ENCODE data around the gene IMMT.

Gene IMMT

DNA sequence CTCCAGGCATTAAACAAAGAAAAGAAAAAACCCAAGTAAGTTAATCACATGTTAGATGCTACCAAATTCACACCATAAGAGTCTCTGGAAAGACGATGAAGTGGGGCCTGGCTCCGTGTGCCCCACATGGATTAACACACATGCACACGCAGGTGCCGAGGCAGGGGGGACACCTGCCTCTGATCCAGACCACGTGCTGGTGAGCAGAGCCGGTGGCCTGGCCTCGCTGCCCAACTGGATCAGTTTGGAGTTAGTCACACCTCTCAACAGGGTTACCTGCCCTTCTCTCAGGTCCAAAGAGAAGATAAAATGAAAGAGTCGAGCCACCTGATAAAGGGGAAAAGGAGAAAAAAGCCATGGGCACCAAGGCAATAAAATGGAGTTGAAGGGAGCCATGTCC, 44.5 kb upstream of the IMMT start:
- DNase-seq: no peak
- CTCF ChIA-PET: no interaction called here
- 89% methylated on average over 8 of the region's 8 CpGs for WGBS (ENCODE audit: insufficient coverage)
- peaks cover 0 to 54% (median 18%) of the 10 kb centered on the region in 5 experiments for H3K27me3 ChIP-seq (replicated peaks in 2 of 5; ENCODE audit: control insufficient read depth in 4 of 5, insufficient read depth in 5 of 5, low read length in 4 of 5)
- no peak overlapping the region for H3K27ac ChIP-seq (ENCODE audit: insufficient read depth in 1 of 2, low read depth in 1 of 2, low read length in 2 of 2, poor library complexity in 1 of 2, severe bottlenecking in 2 of 2)
- peaks cover 4 to 24% (median 21%) of the 10 kb centered on the region in 4 experiments for H3K4me1 ChIP-seq (ENCODE audit: control extremely low read depth in 1 of 4, control insufficient read depth in 4 of 4, insufficient read depth in 4 of 4, low read length in 3 of 4)
- H3K4me3 ChIP-seq (ENCODE audit: control insufficient read depth in 1 of 7, extremely low read depth in 1 of 7, insufficient read depth in 4 of 7, low read depth in 2 of 7, low read length in 6 of 7): no peak overlapping the region
- H3K9me3 ChIP-seq (ENCODE audit: control extremely low read depth in 1 of 5, control insufficient read depth in 4 of 5, insufficient read depth in 2 of 5, low read depth in 1 of 5, low read length in 4 of 5): no peaks in the 10 kb centered on the region
- POLR2A ChIA-PET: no interaction called here
- H3K36me3 ChIP-seq (ENCODE audit: control insufficient read depth in 4 of 4, insufficient read depth in 4 of 4, low read length in 3 of 4): no peaks in the 10 kb centered on the region

- H3K27me3 ChIP-seq (replicated peaks in 2 of 5; ENCODE audit: control insufficient read depth in 4 of 5, insufficient read depth in 5 of 5, low read length in 4 of 5): peaks cover 0 to 54% (median 20%) of the 10 kb centered on the region in 5 experiments
- no peak overlapping the region for H3K4me3 ChIP-seq (ENCODE audit: control insufficient read depth in 1 of 7, extremely low read depth in 1 of 7, insufficient read depth in 4 of 7, low read depth in 2 of 7, low read length in 6 of 7)
- H3K27ac ChIP-seq (ENCODE audit: insufficient read depth in 1 of 2, low read depth in 1 of 2, low read length in 2 of 2, poor library complexity in 1 of 2, severe bottlenecking in 2 of 2): no peak overlapping the region
- WGBS (ENCODE audit: insufficient coverage): 10% methylated on average over 2 of the region's 4 CpGs
- POLR2A ChIA-PET: no interaction called here
- peak; percentile 50 to 66 (median 62) for DNase-seq
- peaks cover 4 to 22% (median 20%) of the 10 kb centered on the region in 4 experiments for H3K4me1 ChIP-seq (ENCODE audit: control extremely low read depth in 1 of 4, control insufficient read depth in 4 of 4, insufficient read depth in 4 of 4, low read length in 3 of 4)
- H3K36me3 ChIP-seq (ENCODE audit: control insufficient read depth in 4 of 4, insufficient read depth in 4 of 4, low read length in 3 of 4): no peaks in the 10 kb centered on the region
- H3K9me3 ChIP-seq (ENCODE audit: control extremely low read depth in 1 of 5, control insufficient read depth in 4 of 5, insufficient read depth in 2 of 5, low read depth in 1 of 5, low read length in 4 of 5): no peaks in the 10 kb centered on the region
- CTCF ChIA-PET: no interaction called here
Measured at GRCh38 chr2:86239326-86239725, 44.1 kb upstream of the IMMT start.

DNA sequence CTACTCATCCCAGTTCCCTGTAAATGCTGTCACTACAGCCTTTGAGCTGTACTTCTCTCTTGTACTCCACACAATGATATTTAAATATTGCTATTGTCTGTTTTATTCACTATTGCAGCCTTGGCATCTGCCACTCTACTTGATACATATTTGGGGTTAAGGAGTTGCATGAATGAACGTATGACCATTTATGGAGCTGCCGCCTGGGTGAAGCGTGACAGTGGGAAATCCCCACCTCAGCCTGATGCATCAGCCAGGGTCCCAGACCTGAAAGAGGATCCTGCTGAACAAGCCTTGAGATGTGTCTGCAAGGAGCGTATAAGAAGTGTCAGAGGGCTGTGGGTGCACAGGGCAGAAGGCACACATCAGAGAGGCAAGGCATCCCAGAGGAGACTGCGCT, 43.1 kb upstream of the IMMT start:
- H3K4me3 ChIP-seq (ENCODE audit: control insufficient read depth in 1 of 7, extremely low read depth in 1 of 7, insufficient read depth in 4 of 7, low read depth in 2 of 7, low read length in 6 of 7): no peak overlapping the region
- peak; percentile 34 to 82 (median 81) for DNase-seq
- no peak overlapping the region for H3K27ac ChIP-seq (ENCODE audit: insufficient read depth in 1 of 2, low read depth in 1 of 2, low read length in 2 of 2, poor library complexity in 1 of 2, severe bottlenecking in 2 of 2)
- WGBS (ENCODE audit: insufficient coverage): 59% methylated on average over 5 of the region's 5 CpGs
- no peaks in the 10 kb centered on the region for H3K36me3 ChIP-seq (ENCODE audit: control insufficient read depth in 4 of 4, insufficient read depth in 4 of 4, low read length in 3 of 4)
- ChIA-PET CTCF (interaction anchor here (0.8 to 1.0 kb wide), 2 partner anchors 12 to 18 kb away, joined by 3 to 4 read pairs; no protein-coding TSS in a partner anchor), POLR2A (no interaction called here)
- H3K4me1 ChIP-seq (ENCODE audit: control extremely low read depth in 1 of 4, control insufficient read depth in 4 of 4, insufficient read depth in 4 of 4, low read length in 3 of 4): peaks cover 0 to 17% (median 14%) of the 10 kb centered on the region in 4 experiments
- no peaks in the 10 kb centered on the region for H3K9me3 ChIP-seq (ENCODE audit: control extremely low read depth in 1 of 5, control insufficient read depth in 4 of 5, insufficient read depth in 2 of 5, low read depth in 1 of 5, low read length in 4 of 5)
- peaks cover 0 to 60% (median 20%) of the 10 kb centered on the region in 5 experiments for H3K27me3 ChIP-seq (replicated peaks in 2 of 5; ENCODE audit: control insufficient read depth in 4 of 5, insufficient read depth in 5 of 5, low read length in 4 of 5)

DNA sequence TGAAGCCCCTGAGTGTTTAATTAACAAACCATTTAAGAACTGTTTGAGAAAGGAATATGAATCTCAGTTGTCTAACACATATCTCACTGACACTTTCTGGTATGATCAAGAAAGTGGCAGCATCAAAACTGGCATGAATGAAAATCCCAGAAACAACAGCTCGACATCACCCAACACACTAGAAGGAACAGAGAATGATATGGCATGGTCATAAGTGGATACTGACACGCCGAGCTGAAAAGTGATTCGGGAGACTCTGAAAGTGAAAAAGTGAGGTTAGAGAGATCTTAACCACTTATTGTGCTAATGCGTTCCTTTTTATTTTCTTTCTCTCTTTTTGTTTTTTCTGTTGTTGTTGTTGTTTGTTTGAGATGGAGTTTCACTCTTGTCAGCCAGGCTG, 41.9 kb upstream of the IMMT start:
- Histone ChIP-seq H3K4me1 (ENCODE audit: control extremely low read depth in 1 of 4, control insufficient read depth in 4 of 4, insufficient read depth in 4 of 4, low read length in 3 of 4) (peaks cover 0 to 17% (median 14%) of the 10 kb centered on the region in 4 experiments), H3K36me3 (ENCODE audit: control insufficient read depth in 4 of 4, insufficient read depth in 4 of 4, low read length in 3 of 4) (no peaks in the 10 kb centered on the region), H3K27me3 (replicated peaks in 2 of 5; ENCODE audit: control insufficient read depth in 4 of 5, insufficient read depth in 5 of 5, low read length in 4 of 5) (peaks cover 0 to 50% (median 22%) of the 10 kb centered on the region in 5 experiments), H3K4me3 (ENCODE audit: control insufficient read depth in 1 of 7, extremely low read depth in 1 of 7, insufficient read depth in 4 of 7, low read depth in 2 of 7, low read length in 6 of 7) (no peak overlapping the region), H3K9me3 (ENCODE audit: control extremely low read depth in 1 of 5, control insufficient read depth in 4 of 5, insufficient read depth in 2 of 5, low read depth in 1 of 5, low read length in 4 of 5) (no peaks in the 10 kb centered on the region), H3K27ac (ENCODE audit: insufficient read depth in 1 of 2, low read depth in 1 of 2, low read length in 2 of 2, poor library complexity in 1 of 2, severe bottlenecking in 2 of 2) (no peak overlapping the region)
- no peak for DNase-seq
- WGBS (ENCODE audit: insufficient coverage): no CpG with 5 or more reads among the region's 5 CpGs
- POLR2A ChIA-PET: interaction anchor here (0.7 kb wide), 1 partner anchor 70 kb away, joined by 4 read pairs; no protein-coding TSS in a partner anchor
- CTCF ChIA-PET: interaction anchor here (0.7 kb wide), 1 partner anchor 16 kb away, joined by 3 read pairs; no protein-coding TSS in a partner anchor

DNA sequence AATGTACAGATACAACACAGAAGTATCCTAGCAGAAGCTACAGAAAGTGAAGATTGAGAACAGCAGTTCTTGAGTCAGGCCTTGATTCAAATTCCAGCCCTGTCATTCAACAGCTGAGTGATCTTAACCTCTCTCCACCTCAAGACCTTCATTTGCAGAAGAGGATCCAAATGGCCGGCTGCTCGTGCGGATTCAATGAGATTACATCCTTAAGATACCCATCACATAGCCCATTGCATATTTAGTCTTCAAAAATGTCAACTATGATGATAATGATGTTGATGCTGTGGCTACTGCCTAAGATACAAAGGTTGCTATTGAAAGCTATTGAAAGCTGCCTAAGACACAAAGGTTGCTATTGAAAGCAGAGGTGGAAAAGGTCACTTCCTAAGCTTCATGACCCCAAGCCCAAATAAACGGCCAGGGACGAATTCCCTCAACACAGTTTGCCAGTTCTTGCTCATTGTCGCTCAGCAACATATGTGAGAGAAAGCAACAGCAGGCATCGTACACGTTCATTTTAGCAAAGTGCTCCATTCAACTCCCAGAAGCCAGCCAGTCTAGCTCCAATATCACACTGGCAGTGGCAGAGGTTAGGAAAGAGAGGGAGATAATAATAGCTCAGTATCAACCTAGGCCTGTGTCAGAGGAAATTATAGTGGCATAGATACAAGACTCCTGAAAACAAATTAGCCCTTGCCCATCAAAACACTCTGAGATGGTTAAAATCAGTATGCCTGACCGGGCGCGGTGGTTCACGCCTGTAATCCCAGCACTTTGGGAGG, 40.1 kb upstream of the IMMT start:
- ChIA-PET CTCF (no interaction called here), POLR2A (no interaction called here)
- H3K27me3 ChIP-seq (replicated peaks in 2 of 5; ENCODE audit: control insufficient read depth in 4 of 5, insufficient read depth in 5 of 5, low read length in 4 of 5): peaks cover 0 to 33% (median 10%) of the 10 kb centered on the region in 5 experiments
- H3K4me3 ChIP-seq (ENCODE audit: control insufficient read depth in 1 of 7, extremely low read depth in 1 of 7, insufficient read depth in 4 of 7, low read depth in 2 of 7, low read length in 6 of 7): no peak overlapping the region
- H3K4me1 ChIP-seq (ENCODE audit: control extremely low read depth in 1 of 4, control insufficient read depth in 4 of 4, insufficient read depth in 4 of 4, low read length in 3 of 4): peaks cover 0 to 17% (median 14%) of the 10 kb centered on the region in 4 experiments
- DNase-seq: no peak
- no peak overlapping the region for H3K27ac ChIP-seq (ENCODE audit: insufficient read depth in 1 of 2, low read depth in 1 of 2, low read length in 2 of 2, poor library complexity in 1 of 2, severe bottlenecking in 2 of 2)
- 91% methylated on average over 7 of the region's 12 CpGs for WGBS (ENCODE audit: insufficient coverage)
- H3K9me3 ChIP-seq (ENCODE audit: control extremely low read depth in 1 of 5, control insufficient read depth in 4 of 5, insufficient read depth in 2 of 5, low read depth in 1 of 5, low read length in 4 of 5): no peaks in the 10 kb centered on the region
- H3K36me3 ChIP-seq (ENCODE audit: control insufficient read depth in 4 of 4, insufficient read depth in 4 of 4, low read length in 3 of 4): no peaks in the 10 kb centered on the region

DNA sequence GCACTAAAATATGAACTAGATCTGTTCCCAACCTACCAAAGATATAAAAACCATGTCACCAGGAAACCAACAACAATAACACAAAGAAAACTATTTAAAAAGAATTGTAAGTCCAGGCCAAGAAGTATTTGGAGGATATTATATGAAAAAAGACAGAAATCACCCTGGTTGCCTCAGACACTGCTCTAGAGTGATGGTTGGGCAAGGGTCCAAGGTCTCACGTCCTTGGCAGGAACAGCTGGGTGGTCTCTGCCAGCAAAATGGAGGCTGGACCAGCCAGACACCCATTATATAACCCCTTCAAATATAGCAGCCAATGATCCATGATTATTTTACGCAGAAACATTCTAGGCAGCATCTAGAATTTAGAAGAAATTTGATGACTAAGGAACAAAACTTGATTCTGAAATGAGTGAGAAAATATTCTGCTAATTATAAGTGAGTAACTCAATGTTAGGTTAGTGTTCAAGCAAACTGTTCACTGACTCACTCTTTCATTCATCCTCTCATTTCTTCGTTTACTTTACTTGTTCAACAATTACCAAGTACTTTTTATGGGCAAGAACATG, 39.4 kb upstream of the IMMT start:
- CTCF ChIA-PET: no interaction called here
- 0% methylated on average over 1 of the region's 3 CpGs for WGBS (ENCODE audit: insufficient coverage)

DNA sequence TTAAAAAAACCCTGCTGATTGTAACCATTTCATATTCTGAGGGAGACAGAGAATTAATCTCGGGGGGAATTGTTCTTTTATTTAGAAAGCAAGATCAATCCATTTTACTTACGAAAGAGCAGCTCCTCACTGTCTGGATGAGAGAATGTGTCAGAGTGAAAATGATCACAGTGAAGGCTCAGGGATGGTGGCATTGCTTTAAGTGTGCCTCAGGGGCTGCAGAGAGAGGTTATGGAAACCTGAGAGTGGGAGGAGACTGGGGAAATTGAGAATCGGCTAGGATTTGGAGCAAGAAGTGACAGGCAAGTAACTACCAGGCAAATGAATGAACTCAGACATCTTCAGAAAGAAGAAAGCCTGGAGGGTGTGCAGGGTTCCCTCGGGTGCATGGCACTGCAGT, 38.2 kb upstream of the IMMT start:
- Histone ChIP-seq H3K27ac (ENCODE audit: insufficient read depth in 1 of 2, low read depth in 1 of 2, low read length in 2 of 2, poor library complexity in 1 of 2, severe bottlenecking in 2 of 2) (no peak overlapping the region), H3K4me3 (ENCODE audit: control insufficient read depth in 1 of 7, extremely low read depth in 1 of 7, insufficient read depth in 4 of 7, low read depth in 2 of 7, low read length in 6 of 7) (no peak overlapping the region), H3K27me3 (replicated peaks in 2 of 5; ENCODE audit: control insufficient read depth in 4 of 5, insufficient read depth in 5 of 5, low read length in 4 of 5) (peaks cover 0 to 22% (median 10%) of the 10 kb centered on the region in 5 experiments), H3K9me3 (ENCODE audit: control extremely low read depth in 1 of 5, control insufficient read depth in 4 of 5, insufficient read depth in 2 of 5, low read depth in 1 of 5, low read length in 4 of 5) (no peaks in the 10 kb centered on the region), H3K4me1 (ENCODE audit: control extremely low read depth in 1 of 4, control insufficient read depth in 4 of 4, insufficient read depth in 4 of 4, low read length in 3 of 4) (peaks cover 6 to 13% (median 10%) of the 10 kb centered on the region in 4 experiments), H3K36me3 (ENCODE audit: control insufficient read depth in 4 of 4, insufficient read depth in 4 of 4, low read length in 3 of 4) (no peaks in the 10 kb centered on the region)
- 74% methylated on average over 3 of the region's 4 CpGs for WGBS (ENCODE audit: insufficient coverage)
- no peak for DNase-seq
- POLR2A ChIA-PET: no interaction called here
- CTCF ChIA-PET: interaction anchor here (1.5 kb wide), 1 partner anchor 12 kb away, joined by 3 read pairs; no protein-coding TSS in a partner anchor

More for the DNA sequence above, 39.4 kb upstream of the IMMT start:
- Histone ChIP-seq H3K27ac (ENCODE audit: insufficient read depth in 1 of 2, low read depth in 1 of 2, low read length in 2 of 2, poor library complexity in 1 of 2, severe bottlenecking in 2 of 2) (no peak overlapping the region), H3K27me3 (replicated peaks in 2 of 5; ENCODE audit: control insufficient read depth in 4 of 5, insufficient read depth in 5 of 5, low read length in 4 of 5) (peaks cover 0 to 26% (median 10%) of the 10 kb centered on the region in 5 experiments), H3K36me3 (ENCODE audit: control insufficient read depth in 4 of 4, insufficient read depth in 4 of 4, low read length in 3 of 4) (no peaks in the 10 kb centered on the region), H3K9me3 (ENCODE audit: control extremely low read depth in 1 of 5, control insufficient read depth in 4 of 5, insufficient read depth in 2 of 5, low read depth in 1 of 5, low read length in 4 of 5) (no peaks in the 10 kb centered on the region), H3K4me1 (ENCODE audit: control extremely low read depth in 1 of 4, control insufficient read depth in 4 of 4, insufficient read depth in 4 of 4, low read length in 3 of 4) (peaks cover 0 to 17% (median 15%) of the 10 kb centered on the region in 4 experiments), H3K4me3 (ENCODE audit: control insufficient read depth in 1 of 7, extremely low read depth in 1 of 7, insufficient read depth in 4 of 7, low read depth in 2 of 7, low read length in 6 of 7) (no peak overlapping the region)
- POLR2A ChIA-PET: no interaction called here
- no peak for DNase-seq

Measured in common myeloid progenitor, CD34-positive (primary cell).